HepG2 (cell line): ENCODE results near the gene CDK8. TPM values are rescaled to one million over a fixed set of nuclear protein-coding genes. Genes with fewer than 3 reads are reported as not detected.
A peak's percentile ranks its signal among the peaks of the same experiment; 100 is the strongest.

Experiments
- CBX5 ChIP-seq: sonication (generic); formaldehyde crosslinking; IDR thresholded peaks from 2 replicates; pipeline ENCODE4 v1.4.0; 2020; ENCODE audit warnings: missing genetic modification reagents, borderline replicate concordance
- DR1 ChIP-seq: sonication (generic); formaldehyde crosslinking; IDR thresholded peaks from 2 replicates; pipeline ENCODE4 v1.8.0; 2021; ENCODE audit warnings: mild to moderate bottlenecking, missing genetic modification reagents, inconsistent platforms
- GATAD1 ChIP-seq: IDR thresholded peaks from 2 replicates; pipeline ENCODE4 v1.6.1; 2016; ENCODE audit warnings: missing genetic modification reagents, missing compliant biosample characterization
- JUND ChIP-seq: sonication (generic); formaldehyde crosslinking; IDR thresholded peaks from 2 replicates; pipeline ENCODE4 v1.8.0; 2022; ENCODE audit warnings: mild to moderate bottlenecking, missing genetic modification reagents
- KAT2B ChIP-seq: fragments of 150-350 bp; IDR thresholded peaks from 2 replicates; pipeline ENCODE4 v1.6.1; 2014; ENCODE audit warnings: low read depth, low read length, borderline replicate concordance
- KLF6 ChIP-seq: IDR thresholded peaks from 2 replicates; pipeline ENCODE4 v1.8.0; 2016; ENCODE audit warnings: missing biosample characterization, missing genetic modification reagents
- MED1 ChIP-seq: sonication (generic); formaldehyde crosslinking; IDR thresholded peaks from 2 replicates; pipeline ENCODE4 v1.4.0; 2020; ENCODE audit warnings: missing genetic modification reagents
- SATB2 ChIP-seq: sonication (generic); formaldehyde crosslinking; IDR thresholded peaks from 2 replicates; pipeline ENCODE4 v1.5.0; 2020; ENCODE audit warnings: missing genetic modification reagents
- SRSF4 ChIP-seq: fragments of 200-400 bp; formaldehyde crosslinking; IDR thresholded peaks from one replicate; pipeline ENCODE4 v1.6.1; 2018; ENCODE audit warnings: mild to moderate bottlenecking, low read depth, low read length, moderate library complexity; ENCODE audit not compliant: poor library complexity, severe bottlenecking
- polyA plus RNA-seq, 8 experiments: library from polyadenylated mRNA; depleted of rRNA in 3 of 8; stranded (reverse) in 7 of 8; unstranded in 1 of 8; fragments of >200 nt; fragmentation: Illumina TruSeq in 4 of 8; extraction: Trizol in 4 of 8; gene quantifications; 2 replicates each; pipeline versions ENCODE4 v1.2.1 to v1.2.3, GENCODE V29; 2011 to 2016; ENCODE audit warnings: low read depth in 4 of 8, missing spikeins in 1 of 8, mixed read lengths in 1 of 8; ENCODE audit not compliant: insufficient read depth in 1 of 8
- total RNA-seq, 5 experiments: library from RNA; depleted of rRNA; stranded (reverse); fragments of >200 nt; fragmentation: Illumina TruSeq; extraction: Trizol; gene quantifications; 2 replicates each; pipeline ENCODE4 v1.2.3, GENCODE V29; 2016; ENCODE audit warnings: low read depth in 1 of 5
- TF ChIP-seq, protein P1 (sequence below): sonication (generic); formaldehyde crosslinking; IDR thresholded peaks from 2 replicates; pipeline ENCODE4 v1.4.0; 2020; ENCODE audit warnings: mild to moderate bottlenecking, missing genetic modification reagents
- TF ChIP-seq, protein P2 (sequence below): sonication (generic); formaldehyde crosslinking; IDR thresholded peaks from 2 replicates; pipeline ENCODE4 v1.4.0; 2020; ENCODE audit warnings: missing genetic modification reagents
- TF ChIP-seq, protein P3 (sequence below): sonication (generic); formaldehyde crosslinking; IDR thresholded peaks from 2 replicates; pipeline ENCODE4 v1.4.0; 2020; ENCODE audit warnings: missing genetic modification reagents, low read depth, mild to moderate bottlenecking, borderline replicate concordance
- TF ChIP-seq, protein P4 (sequence below): sonication (generic); formaldehyde crosslinking; IDR thresholded peaks from 2 replicates; pipeline ENCODE4 v1.5.1; 2020; ENCODE audit warnings: mild to moderate bottlenecking, missing genetic modification reagents, moderate library complexity
- TF ChIP-seq, protein P5 (sequence below): sonication (generic); formaldehyde crosslinking; IDR thresholded peaks from 2 replicates; pipeline ENCODE4 v1.8.0; 2022; ENCODE audit warnings: missing genetic modification reagents, low read depth, mild to moderate bottlenecking, borderline replicate concordance

The CDK8 gene
- total and polyA plus RNA-seq, 2 of the 13 experiments (the other 11 are each of a cell fraction or from before 2014, with no cell fraction given), result 15.8 to 16.4 TPM

DNA sequence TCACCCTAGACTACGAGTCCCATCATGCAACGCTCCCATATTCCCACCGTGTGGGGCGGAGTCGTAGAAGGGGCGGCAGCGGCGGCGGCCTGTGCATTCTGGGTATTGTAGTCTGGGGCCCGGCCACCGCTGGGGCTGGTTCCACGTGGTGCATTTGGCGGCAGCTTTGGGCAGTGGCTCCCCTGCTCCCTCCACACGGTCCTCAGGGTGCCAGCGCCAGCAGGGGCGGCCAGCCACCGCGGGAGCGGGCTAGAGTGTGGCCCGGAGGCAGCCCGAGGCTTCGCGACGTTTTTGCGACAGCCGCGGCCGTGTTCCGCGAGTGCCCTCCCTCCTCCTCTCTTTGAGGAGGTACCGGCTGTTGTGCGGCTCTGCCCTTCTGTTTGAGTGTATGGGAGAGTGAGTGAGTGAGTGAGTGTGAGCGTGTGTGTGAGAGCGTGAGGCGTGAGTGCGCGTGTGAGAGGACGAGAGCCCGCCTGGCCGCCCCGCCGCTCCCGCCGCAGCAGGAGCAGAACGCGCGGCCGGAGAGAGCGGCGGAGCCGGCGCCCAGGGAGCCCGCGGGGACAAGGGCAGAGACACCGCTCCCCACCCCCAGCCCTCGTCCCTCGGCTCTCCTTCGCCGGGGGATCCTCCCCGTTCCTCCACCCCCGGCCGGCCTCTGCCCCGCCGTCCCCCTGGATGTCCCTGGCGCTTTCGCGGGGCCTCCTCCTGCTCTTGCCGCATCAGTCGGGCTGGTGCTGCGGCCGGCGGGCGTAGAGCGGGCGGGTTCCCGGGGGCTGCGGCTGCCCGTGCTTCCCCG, at the start of gene CDK8 (continued):
- TF ChIP-seq, protein P1, sequence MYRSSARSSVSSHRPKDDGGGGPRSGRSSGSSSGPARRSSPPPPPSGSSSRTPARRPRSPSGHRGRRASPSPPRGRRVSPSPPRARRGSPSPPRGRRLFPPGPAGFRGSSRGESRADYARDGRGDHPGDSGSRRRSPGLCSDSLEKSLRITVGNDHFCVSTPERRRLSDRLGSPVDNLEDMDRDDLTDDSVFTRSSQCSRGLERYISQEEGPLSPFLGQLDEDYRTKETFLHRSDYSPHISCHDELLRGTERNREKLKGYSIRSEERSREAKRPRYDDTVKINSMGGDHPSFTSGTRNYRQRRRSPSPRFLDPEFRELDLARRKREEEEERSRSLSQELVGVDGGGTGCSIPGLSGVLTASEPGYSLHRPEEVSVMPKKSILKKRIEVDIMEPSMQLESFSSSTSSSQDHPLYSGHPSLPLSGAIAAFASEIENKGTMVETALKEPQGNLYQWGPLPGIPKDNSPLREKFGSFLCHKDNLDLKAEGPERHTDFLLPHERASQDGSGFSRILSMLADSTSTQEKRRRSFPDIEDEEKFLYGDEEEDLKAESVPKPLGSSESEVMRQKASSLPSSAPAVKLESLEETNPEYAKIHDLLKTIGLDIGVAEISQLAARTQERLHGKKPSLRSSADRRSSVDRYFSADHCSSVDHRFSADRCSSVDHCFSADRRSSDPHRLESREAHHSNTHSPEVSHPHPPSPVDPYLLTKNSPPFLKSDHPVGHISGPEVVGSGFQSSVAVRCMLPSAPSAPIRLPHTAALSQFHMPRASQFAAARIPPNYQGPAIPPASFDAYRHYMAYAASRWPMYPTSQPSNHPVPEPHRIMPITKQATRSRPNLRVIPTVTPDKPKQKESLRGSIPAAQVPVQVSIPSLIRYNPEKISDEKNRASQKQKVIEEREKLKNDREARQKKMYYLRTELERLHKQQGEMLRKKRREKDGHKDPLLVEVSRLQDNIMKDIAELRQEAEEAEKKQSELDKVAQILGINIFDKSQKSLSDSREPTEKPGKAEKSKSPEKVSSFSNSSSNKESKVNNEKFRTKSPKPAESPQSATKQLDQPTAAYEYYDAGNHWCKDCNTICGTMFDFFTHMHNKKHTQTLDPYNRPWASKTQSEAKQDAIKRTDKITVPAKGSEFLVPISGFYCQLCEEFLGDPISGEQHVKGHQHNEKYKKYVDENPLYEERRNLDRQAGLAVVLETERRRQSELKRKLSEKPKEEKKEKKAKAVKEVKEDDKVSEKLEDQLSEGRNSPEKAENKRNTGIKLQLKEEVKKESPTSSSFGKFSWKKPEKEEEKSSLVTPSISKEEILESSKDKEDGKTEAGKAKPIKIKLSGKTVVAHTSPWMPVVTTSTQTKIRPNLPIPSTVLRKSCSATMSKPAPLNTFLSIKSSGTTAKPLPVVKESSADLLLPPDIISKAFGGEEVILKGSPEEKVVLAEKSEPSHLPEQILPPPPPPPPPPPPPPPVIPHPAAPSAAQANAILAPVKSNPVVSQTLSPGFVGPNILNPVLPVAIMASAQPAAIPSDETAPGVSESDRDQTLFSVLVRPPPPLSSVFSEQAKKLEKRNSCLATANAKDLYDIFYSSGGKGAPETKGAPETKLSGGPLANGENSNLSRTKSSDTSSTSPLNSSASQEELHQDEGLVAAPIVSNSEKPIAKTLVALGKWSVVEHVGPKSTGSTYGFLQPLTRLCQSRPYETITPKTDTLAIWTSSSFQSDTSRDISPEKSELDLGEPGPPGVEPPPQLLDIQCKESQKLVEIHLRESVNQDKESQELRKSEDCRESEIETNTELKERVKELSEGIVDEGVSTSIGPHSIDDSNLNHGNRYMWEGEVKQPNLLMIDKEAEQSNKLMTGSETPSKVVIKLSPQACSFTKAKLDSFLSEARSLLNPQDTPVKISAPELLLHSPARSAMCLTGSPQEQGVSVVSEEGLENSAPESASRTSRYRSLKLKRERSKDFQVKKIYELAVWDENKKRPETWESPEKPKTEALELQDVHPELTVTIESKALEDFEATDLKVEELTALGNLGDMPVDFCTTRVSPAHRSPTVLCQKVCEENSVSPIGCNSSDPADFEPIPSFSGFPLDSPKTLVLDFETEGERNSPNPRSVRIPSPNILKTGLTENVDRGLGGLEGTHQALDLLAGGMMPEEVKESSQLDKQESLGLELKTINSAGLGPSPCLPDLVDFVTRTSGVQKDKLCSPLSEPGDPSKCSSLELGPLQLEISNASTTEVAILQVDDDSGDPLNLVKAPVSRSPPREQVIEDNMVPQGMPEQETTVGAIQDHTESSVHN (CRISPR knock-in tag), result no peak
- peak; percentile 58 for TF ChIP-seq MED1 (CRISPR knock-in tag)
- no peak for TF ChIP-seq JUND
- TF ChIP-seq, protein P2, sequence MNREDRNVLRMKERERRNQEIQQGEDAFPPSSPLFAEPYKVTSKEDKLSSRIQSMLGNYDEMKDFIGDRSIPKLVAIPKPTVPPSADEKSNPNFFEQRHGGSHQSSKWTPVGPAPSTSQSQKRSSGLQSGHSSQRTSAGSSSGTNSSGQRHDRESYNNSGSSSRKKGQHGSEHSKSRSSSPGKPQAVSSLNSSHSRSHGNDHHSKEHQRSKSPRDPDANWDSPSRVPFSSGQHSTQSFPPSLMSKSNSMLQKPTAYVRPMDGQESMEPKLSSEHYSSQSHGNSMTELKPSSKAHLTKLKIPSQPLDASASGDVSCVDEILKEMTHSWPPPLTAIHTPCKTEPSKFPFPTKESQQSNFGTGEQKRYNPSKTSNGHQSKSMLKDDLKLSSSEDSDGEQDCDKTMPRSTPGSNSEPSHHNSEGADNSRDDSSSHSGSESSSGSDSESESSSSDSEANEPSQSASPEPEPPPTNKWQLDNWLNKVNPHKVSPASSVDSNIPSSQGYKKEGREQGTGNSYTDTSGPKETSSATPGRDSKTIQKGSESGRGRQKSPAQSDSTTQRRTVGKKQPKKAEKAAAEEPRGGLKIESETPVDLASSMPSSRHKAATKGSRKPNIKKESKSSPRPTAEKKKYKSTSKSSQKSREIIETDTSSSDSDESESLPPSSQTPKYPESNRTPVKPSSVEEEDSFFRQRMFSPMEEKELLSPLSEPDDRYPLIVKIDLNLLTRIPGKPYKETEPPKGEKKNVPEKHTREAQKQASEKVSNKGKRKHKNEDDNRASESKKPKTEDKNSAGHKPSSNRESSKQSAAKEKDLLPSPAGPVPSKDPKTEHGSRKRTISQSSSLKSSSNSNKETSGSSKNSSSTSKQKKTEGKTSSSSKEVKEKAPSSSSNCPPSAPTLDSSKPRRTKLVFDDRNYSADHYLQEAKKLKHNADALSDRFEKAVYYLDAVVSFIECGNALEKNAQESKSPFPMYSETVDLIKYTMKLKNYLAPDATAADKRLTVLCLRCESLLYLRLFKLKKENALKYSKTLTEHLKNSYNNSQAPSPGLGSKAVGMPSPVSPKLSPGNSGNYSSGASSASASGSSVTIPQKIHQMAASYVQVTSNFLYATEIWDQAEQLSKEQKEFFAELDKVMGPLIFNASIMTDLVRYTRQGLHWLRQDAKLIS (CRISPR knock-in tag), result no peak
- TF ChIP-seq, protein P3, sequence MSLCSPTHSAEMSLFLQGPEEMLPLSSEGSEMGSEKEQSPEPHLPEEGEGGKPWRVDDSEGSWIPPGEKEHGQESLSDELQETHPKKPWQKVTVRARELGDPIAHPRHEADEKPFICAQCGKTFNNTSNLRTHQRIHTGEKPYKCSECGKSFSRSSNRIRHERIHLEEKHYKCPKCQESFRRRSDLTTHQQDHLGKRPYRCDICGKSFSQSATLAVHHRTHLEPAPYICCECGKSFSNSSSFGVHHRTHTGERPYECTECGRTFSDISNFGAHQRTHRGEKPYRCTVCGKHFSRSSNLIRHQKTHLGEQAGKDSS (CRISPR knock-in tag), result 0 out of 2 replicates have a peak, but pooled peaks have one; percentile 50
- TF ChIP-seq DR1 (CRISPR knock-in tag), result no peak
- no peak for TF ChIP-seq SATB2
- peak; percentile 88 for TF ChIP-seq GATAD1
- TF ChIP-seq, protein P4, sequence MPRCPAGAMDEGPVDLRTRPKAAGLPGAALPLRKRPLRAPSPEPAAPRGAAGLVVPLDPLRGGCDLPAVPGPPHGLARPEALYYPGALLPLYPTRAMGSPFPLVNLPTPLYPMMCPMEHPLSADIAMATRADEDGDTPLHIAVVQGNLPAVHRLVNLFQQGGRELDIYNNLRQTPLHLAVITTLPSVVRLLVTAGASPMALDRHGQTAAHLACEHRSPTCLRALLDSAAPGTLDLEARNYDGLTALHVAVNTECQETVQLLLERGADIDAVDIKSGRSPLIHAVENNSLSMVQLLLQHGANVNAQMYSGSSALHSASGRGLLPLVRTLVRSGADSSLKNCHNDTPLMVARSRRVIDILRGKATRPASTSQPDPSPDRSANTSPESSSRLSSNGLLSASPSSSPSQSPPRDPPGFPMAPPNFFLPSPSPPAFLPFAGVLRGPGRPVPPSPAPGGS (CRISPR knock-in tag), result no peak
- no peak for TF ChIP-seq SRSF4
- no peak for TF ChIP-seq KLF6 (CRISPR knock-in tag)
- TF ChIP-seq CBX5 (CRISPR knock-in tag), result peak; percentile 61; the same call in 1 of the 2 replicates
- TF ChIP-seq, protein P5, sequence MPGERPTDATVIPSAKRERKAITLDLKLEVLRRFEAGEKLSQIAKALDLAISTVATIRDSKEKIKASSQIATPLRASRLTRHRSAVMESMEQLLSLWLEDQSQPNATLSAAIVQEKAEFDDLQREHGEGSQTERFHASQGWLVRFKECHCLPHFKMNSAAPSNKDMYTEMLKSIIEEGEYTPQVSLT (CRISPR knock-in tag), result no peak
- no peak for TF ChIP-seq KAT2B
